Measurements from ENCODE around the gene LRRTM4.

GRCh38 chr2:77519164-77519887 lies 2.9 kb downstream of the LRRTM4 start:
- TF ChIP-seq CTCF (IDR thresholded peaks at IDR 0.05; ENCODE audit: low read depth, low read length) (no peak), EZH2phosphoT487 (IDR thresholded peaks at IDR 0.05; ENCODE audit: low read depth) (no peak)

All from OCI-LY3 (cell line).